ENCODE results near the gene MYO1B. TPM values are rescaled to one million over a fixed set of nuclear protein-coding genes. Genes with fewer than 3 reads are reported as not detected.

The MYO1B gene
- total and polyA plus RNA-seq, 2 of the 8 experiments (the other 6 are each of a cell fraction or from before 2014, with no cell fraction given) = 15.5 to 61.2 TPM

- TF ChIP-seq CHD7 (IDR thresholded peaks at IDR 0.05; ENCODE audit: insufficient replicate concordance, low read length) (no peak), HDAC6 (IDR thresholded peaks at IDR 0.05; ENCODE audit: low read depth, low read length) (no peak), BCL11A (IDR thresholded peaks at IDR 0.05; ENCODE audit: low read depth in 2 of 2, low read length in 2 of 2) (no peak), TBP (IDR thresholded peaks at IDR 0.05; ENCODE audit: low read depth, low read length) (no peak), HDAC2 (IDR thresholded peaks at IDR 0.05; ENCODE audit: borderline replicate concordance in 1 of 2, low read depth in 2 of 2, low read length in 2 of 2) (no peak), KDM1A (IDR thresholded peaks at IDR 0.05; ENCODE audit: borderline replicate concordance, low read length) (no peak), RAD21 (IDR thresholded peaks at IDR 0.05 in 1 of 2, conservative IDR thresholded peaks at IDR 0.05 in 1 of 2; ENCODE audit: low read depth in 2 of 2, low read length in 2 of 2) (no peak), MAX (IDR thresholded peaks at IDR 0.05) (no peak), GTF2F1 (IDR thresholded peaks at IDR 0.05; ENCODE audit: borderline replicate concordance, low read depth, low read length) (no peak), RBBP5 (IDR thresholded peaks at IDR 0.05; ENCODE audit: borderline replicate concordance, low read depth, low read length) (no peak), MAFK (IDR thresholded peaks at IDR 0.05; ENCODE audit: low read depth, low read length) (no peak)
These were observed 66.4 kb downstream of the MYO1B start (continued) for GRCh38 chr2:191311627-191312026.

Data from H1 (cell line).